Lower lobe of right lung (tissue), 2 donors: Measurements from ENCODE around the gene CACNA1D. TPM values are rescaled to one million over a fixed set of nuclear protein-coding genes. Genes with fewer than 3 reads are reported as not detected.

Source experiments
- ATAC-seq, 2 donors: fragments of 200-7000 bp; cut with Tn5 transposase; one replicate each; pipeline ENCODE4 v1.9.1; 2020 to 2022; ENCODE audit warnings: mild to moderate bottlenecking in 2 of 2, moderate library complexity in 2 of 2
- DNase-seq: peaks from one replicate; pipeline ENCODE4 v3.0.0-alpha.2; 2020
- H3K27ac ChIP-seq: fragments of 200-600 bp; one replicate; pipeline ENCODE4 v1.8.0; 2022
- H3K27me3 ChIP-seq: fragments of 200-600 bp; one replicate; pipeline ENCODE4 v1.8.0; 2022; ENCODE audit warnings: low read depth
- H3K36me3 ChIP-seq: fragments of 200-600 bp; one replicate; pipeline ENCODE4 v1.8.0; 2022; ENCODE audit warnings: mild to moderate bottlenecking
- H3K4me1 ChIP-seq: fragments of 200-600 bp; one replicate; pipeline ENCODE4 v1.8.0; 2022
- H3K4me3 ChIP-seq: fragments of 200-600 bp; one replicate; pipeline ENCODE4 v1.8.0; 2022; ENCODE audit warnings: mild to moderate bottlenecking
- H3K9me3 ChIP-seq: fragments of 200-600 bp; one replicate; pipeline ENCODE4 v1.8.0; 2022
- CTCF ChIP-seq: fragments of 200-600 bp; IDR thresholded peaks from one replicate; pipeline ENCODE4 v1.8.0; 2022; ENCODE audit warnings: antibody characterized with exemption, mild to moderate bottlenecking
- intact Hi-C: fragments of 100-400 bp; cut with DNase I; formaldehyde crosslinking; loops from one replicate; pipeline ENCODE4 v1.11.0; 2022
- total RNA-seq: library from RNA; stranded (reverse); fragmentation: NEBNext Ultra II Directional; extraction: Animal tissue kit (Norgen Biotek cat#: 25700); gene quantifications from one replicate; pipeline ENCODE4 v1.2.1, GENCODE V29; 2021
- donor health status: DM: no; HTN: yes; CAD: no; lungs with severe emphysema.

Gene CACNA1D
- total RNA-seq, 1 donor from 2014 or later = 33.6 TPM

GRCh38 chr3:53646723-53647122 is 152.3 kb downstream of the CACNA1D start:
- intact Hi-C loops = no loop called here
- ATAC-seq (no peak), DNase-seq (no peak)
- no peak for TF ChIP-seq CTCF
- H3K4me1 ChIP-seq = no peaks in the 10 kb centered on the region
- no peaks in the 10 kb centered on the region for H3K36me3 ChIP-seq
- no peak overlapping the region for H3K27ac ChIP-seq
- no peaks in the 10 kb centered on the region for H3K27me3 ChIP-seq
- no peak overlapping the region for H3K4me3 ChIP-seq
- no peaks in the 10 kb centered on the region for H3K9me3 ChIP-seq

GRCh38 chr3:53649816-53650215 is 155.4 kb downstream of the CACNA1D start:
- Histone ChIP-seq H3K36me3 (no peaks in the 10 kb centered on the region), H3K4me3 (no peak overlapping the region), H3K4me1 (no peaks in the 10 kb centered on the region), H3K27me3 (no peaks in the 10 kb centered on the region), H3K27ac (no peak overlapping the region), H3K9me3 (no peaks in the 10 kb centered on the region)
- intact Hi-C loops = no loop called here
- no peak for DNase-seq
- ATAC-seq = no peak
- no peak for TF ChIP-seq CTCF

- Histone ChIP-seq H3K9me3 (no peaks in the 10 kb centered on the region), H3K27ac (no peak overlapping the region), H3K27me3 (no peaks in the 10 kb centered on the region), H3K4me1 (no peaks in the 10 kb centered on the region), H3K4me3 (no peak overlapping the region), H3K36me3 (no peaks in the 10 kb centered on the region)
- DNase-seq (no peak), ATAC-seq (no peak)
- TF ChIP-seq CTCF = no peak
- intact Hi-C loops = no loop called here
Observed at GRCh38 chr3:53650424-53650823, 156.0 kb downstream of the CACNA1D start.

GRCh38 chr3:53650928-53651661 is 156.7 kb downstream of the CACNA1D start:
- Histone ChIP-seq H3K27me3 (no peaks in the 10 kb centered on the region), H3K9me3 (no peaks in the 10 kb centered on the region), H3K4me1 (no peaks in the 10 kb centered on the region), H3K4me3 (no peak overlapping the region), H3K27ac (no peak overlapping the region), H3K36me3 (no peaks in the 10 kb centered on the region)
- TF ChIP-seq CTCF = no peak
- DNase-seq (no peak), ATAC-seq (no peak)
- intact Hi-C loops = no loop called here

- Histone ChIP-seq H3K4me3 (no peak overlapping the region), H3K27ac (no peak overlapping the region), H3K9me3 (no peaks in the 10 kb centered on the region), H3K27me3 (no peaks in the 10 kb centered on the region), H3K4me1 (no peaks in the 10 kb centered on the region), H3K36me3 (no peaks in the 10 kb centered on the region)
- no peak for DNase-seq
- no peak for ATAC-seq
- intact Hi-C loops = no loop called here
- no peak for TF ChIP-seq CTCF
Observed at GRCh38 chr3:53651927-53652326, 157.5 kb downstream of the CACNA1D start.
